Calu3 (cell line): ENCODE results near the gene ALPK3. TPM values are rescaled to one million over a fixed set of nuclear protein-coding genes. Genes with fewer than 3 reads are reported as not detected.

ENCODE experiments used
- BruUV-seq: library from RNA; stranded (reverse); fragments of 400-500 nt; replicated peaks from 2 replicates; lab custom pipeline; 2021; lab: Mats Ljungman, UMichigan
- CTCF ChIA-PET: fragments of 300-600 bp; sonication (Branson Sonifier 250); formaldehyde crosslinking; loops from one replicate; lab custom pipeline; 2022; ENCODE audit warnings: antibody characterized with exemption; lab: Charles Lee
- DNase-seq: peaks from one replicate; pipeline ENCODE4 v3.0.0; 2022
- H3K27ac Mint-ChIP-seq: one replicate; pipeline ENCODE4 v1.8.0; 2022; ENCODE audit warnings: mixed read lengths; ENCODE audit not compliant: unreplicated experiment
- H3K27me3 Mint-ChIP-seq: one replicate; pipeline ENCODE4 v1.8.0; 2022; ENCODE audit warnings: mixed read lengths; ENCODE audit not compliant: unreplicated experiment
- H3K36me3 Mint-ChIP-seq: one replicate; pipeline ENCODE4 v1.8.0; 2022; ENCODE audit warnings: mild to moderate bottlenecking, moderate library complexity, mixed read lengths; ENCODE audit not compliant: insufficient read depth, unreplicated experiment
- H3K4me1 Mint-ChIP-seq: one replicate; pipeline ENCODE4 v1.8.0; 2022; ENCODE audit warnings: mild to moderate bottlenecking, low read depth, mixed read lengths; ENCODE audit not compliant: unreplicated experiment
- H3K4me3 Mint-ChIP-seq: one replicate; pipeline ENCODE4 v1.8.0; 2022; ENCODE audit warnings: mild to moderate bottlenecking, low read depth, moderate library complexity, mixed read lengths; ENCODE audit not compliant: unreplicated experiment
- H3K9me3 Mint-ChIP-seq: one replicate; pipeline ENCODE4 v1.8.0; 2022; ENCODE audit warnings: low read depth, mixed read lengths; ENCODE audit not compliant: unreplicated experiment
- CTCF ChIP-seq: fragments of 200-600 bp; IDR thresholded peaks from one replicate; pipeline ENCODE4 v1.8.0; 2022; ENCODE audit warnings: antibody characterized with exemption; ENCODE audit not compliant: unreplicated experiment
- intact Hi-C: fragments of 100-400 bp; cut with micrococcal nuclease; formaldehyde crosslinking; loops from one replicate; pipeline ENCODE4 v1.10.0; 2022; ENCODE audit not compliant: unreplicated experiment
- total RNA-seq: library from RNA; stranded (reverse); gene quantifications from 2 replicates; pipeline ENCODE4 v1.2.3, GENCODE V29; 2022

The ALPK3 gene
- total RNA-seq, 1 experiment from 2014 or later = 4.6 TPM

- H3K4me1 Mint-ChIP-seq = peaks cover 25% of the 10 kb centered on the region
- TF ChIP-seq CTCF = no peak
- H3K27me3 Mint-ChIP-seq = peaks cover 11% of the 10 kb centered on the region
- CTCF ChIA-PET = interaction anchor here (0.5 kb wide), 1 partner anchor 120 kb away, joined by 4 read pairs; no protein-coding TSS in a partner anchor
- DNase-seq = no peak
- no peaks in the 10 kb centered on the region for H3K9me3 Mint-ChIP-seq
- H3K36me3 Mint-ChIP-seq = peaks cover 4% of the 10 kb centered on the region
- no peak overlapping the region for H3K27ac Mint-ChIP-seq
- no TSS peak for BruUV-seq
- intact Hi-C loops = no loop called here
- no peak overlapping the region for H3K4me3 Mint-ChIP-seq
These were observed 69.8 kb downstream of the ALPK3 start for GRCh38 chr15:84886984-84887299.

GRCh38 chr15:84887938-84888337 lies 70.8 kb downstream of the ALPK3 start:
- no TSS peak for BruUV-seq
- no peak for TF ChIP-seq CTCF
- H3K9me3 Mint-ChIP-seq = no peaks in the 10 kb centered on the region
- H3K4me1 Mint-ChIP-seq = peaks cover 25% of the 10 kb centered on the region
- peaks cover 13% of the 10 kb centered on the region for H3K27me3 Mint-ChIP-seq
- CTCF ChIA-PET = no interaction called here
- H3K36me3 Mint-ChIP-seq = peaks cover 4% of the 10 kb centered on the region
- intact Hi-C loops = no loop called here
- no peak for DNase-seq
- no peak overlapping the region for H3K4me3 Mint-ChIP-seq
- no peak overlapping the region for H3K27ac Mint-ChIP-seq

- intact Hi-C loops = no loop called here
- CTCF ChIA-PET = no interaction called here
- Mint-ChIP-seq H3K9me3 (no peaks in the 10 kb centered on the region), H3K27me3 (peaks cover 13% of the 10 kb centered on the region), H3K4me1 (peaks cover 18% of the 10 kb centered on the region), H3K4me3 (no peak overlapping the region), H3K36me3 (peaks cover 4% of the 10 kb centered on the region), H3K27ac (no peak overlapping the region)
- no TSS peak for BruUV-seq
- no peak for TF ChIP-seq CTCF
- DNase-seq = no peak
These were observed 71.5 kb downstream of the ALPK3 start for GRCh38 chr15:84888639-84889038.

- no peak overlapping the region for H3K4me3 Mint-ChIP-seq
- TF ChIP-seq CTCF = no peak
- peaks cover 12% of the 10 kb centered on the region for H3K4me1 Mint-ChIP-seq
- H3K27ac Mint-ChIP-seq = no peak overlapping the region
- H3K36me3 Mint-ChIP-seq = peaks cover 2% of the 10 kb centered on the region
- H3K27me3 Mint-ChIP-seq = peaks cover 13% of the 10 kb centered on the region
- DNase-seq = no peak
- CTCF ChIA-PET = no interaction called here
- BruUV-seq = no TSS peak
- H3K9me3 Mint-ChIP-seq = no peaks in the 10 kb centered on the region
- intact Hi-C loops = no loop called here
These were observed 72.3 kb downstream of the ALPK3 start for GRCh38 chr15:84889313-84889990.
